ENCODE measurements around the gene UST.
"Not testable (repeated sequence)": the region's sequence is repeated elsewhere in the genome, so short reads cannot be mapped to it uniquely, and the experiment has no call there.

Gene UST

DNA sequence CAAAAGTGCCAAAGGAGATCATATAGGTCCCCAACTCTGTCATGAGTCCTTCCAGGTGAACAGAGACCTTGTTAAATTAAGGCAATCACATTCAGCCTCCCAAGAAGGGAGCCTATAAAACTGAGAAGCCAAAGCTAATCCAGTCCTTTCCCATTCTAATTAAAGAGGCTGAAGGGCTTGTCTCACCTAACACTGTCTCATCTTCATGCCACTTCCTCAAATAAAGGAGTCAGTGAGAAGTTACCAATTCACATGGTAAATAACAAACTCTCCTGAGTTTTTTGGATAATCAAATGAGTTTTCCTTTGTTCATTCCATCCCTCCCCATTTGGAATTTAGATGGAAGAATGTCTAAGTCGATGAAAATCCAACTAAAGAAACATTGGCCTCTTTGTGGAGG lies 242.8 kb downstream of the UST start:
- ATAC-seq: no peak
- Mint-ChIP-seq H3K36me3 (no peaks in the 10 kb centered on the region), H3K4me3 (no peak overlapping the region)

DNA sequence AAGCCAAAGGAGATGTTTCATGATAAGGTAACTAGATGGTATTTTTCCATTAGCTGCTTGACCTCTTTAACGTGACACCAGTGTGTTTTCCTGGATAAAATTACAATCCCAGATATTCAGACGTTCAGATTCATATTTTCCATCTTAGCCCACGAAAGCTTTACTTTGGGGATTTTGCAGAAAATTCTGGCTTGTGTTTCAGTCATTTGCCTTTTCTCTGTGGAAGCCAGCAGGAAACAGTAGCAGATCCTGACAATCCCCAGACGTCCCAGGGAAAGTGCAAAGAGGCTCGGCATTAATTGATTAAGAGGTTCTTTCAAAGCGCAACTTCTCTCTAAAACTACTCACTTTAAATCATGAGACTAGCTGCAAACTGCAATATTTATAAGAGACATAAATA lies 243.6 kb downstream of the UST start:
- no peak overlapping the region for H3K4me3 Mint-ChIP-seq
- no peak overlapping the region for H3K27ac Mint-ChIP-seq
- no peak for ATAC-seq
- no peak for DNase-seq (ENCODE audit: low spot score in 2 of 2)
- no peaks in the 10 kb centered on the region for H3K4me1 Mint-ChIP-seq
- no peaks in the 10 kb centered on the region for H3K9me3 Mint-ChIP-seq
- H3K36me3 Mint-ChIP-seq: no peaks in the 10 kb centered on the region

More for the DNA sequence above, 242.8 kb downstream of the UST start:
- Mint-ChIP-seq H3K27ac (no peak overlapping the region), H3K4me1 (no peaks in the 10 kb centered on the region), H3K9me3 (no peaks in the 10 kb centered on the region)
- DNase-seq (ENCODE audit: low spot score in 2 of 2): no peak

DNA sequence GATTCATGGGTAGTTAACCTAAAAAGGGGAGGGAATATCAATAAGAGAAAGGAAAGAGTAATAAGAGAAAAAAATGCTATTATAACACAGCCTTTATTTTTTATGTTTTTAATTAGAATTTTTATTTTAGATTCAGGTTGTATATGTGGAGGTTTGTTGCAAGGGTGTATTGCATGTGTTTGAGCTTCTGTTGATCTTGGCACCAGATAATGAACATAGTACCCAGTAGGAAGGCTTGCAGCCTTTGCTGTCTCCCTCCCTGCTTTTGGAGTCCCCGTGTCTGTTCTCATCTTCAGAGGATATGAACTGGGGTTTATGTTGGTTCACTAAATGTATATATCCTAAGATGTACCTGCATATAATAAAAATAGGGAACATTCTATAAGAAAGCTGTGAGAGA lies 250.0 kb downstream of the UST start:
- H3K36me3 Mint-ChIP-seq: no peaks in the 10 kb centered on the region
- H3K27ac Mint-ChIP-seq: no peak overlapping the region
- H3K4me3 Mint-ChIP-seq: no peak overlapping the region
- H3K4me1 Mint-ChIP-seq: peaks cover 27% of the 10 kb centered on the region
- H3K9me3 Mint-ChIP-seq: peaks cover 7% of the 10 kb centered on the region
- DNase-seq (ENCODE audit: low spot score in 2 of 2): no peak
- ATAC-seq: no peak

DNA sequence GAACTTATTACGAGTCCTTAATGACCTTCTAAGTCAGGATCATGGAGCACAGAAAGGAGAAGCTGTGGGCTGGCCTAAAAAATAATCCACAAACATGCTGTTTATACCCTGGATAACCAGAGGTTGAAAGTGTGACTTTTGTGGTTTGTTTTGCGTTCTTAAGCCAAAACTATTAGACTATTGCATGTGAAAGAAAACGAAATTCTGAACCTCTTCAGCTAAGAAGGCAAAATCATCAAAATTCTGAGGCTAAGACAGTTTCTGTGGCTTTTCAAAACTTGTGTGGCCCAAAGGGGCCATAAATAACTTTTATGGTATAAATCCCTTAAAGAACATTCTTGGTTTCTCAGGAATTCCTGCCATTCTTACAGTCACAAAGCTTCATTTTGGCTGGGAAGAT lies 251.0 kb downstream of the UST start:
- Mint-ChIP-seq H3K9me3 (peaks cover 7% of the 10 kb centered on the region), H3K36me3 (no peaks in the 10 kb centered on the region), H3K4me1 (peaks cover 27% of the 10 kb centered on the region), H3K4me3 (no peak overlapping the region), H3K27ac (no peak overlapping the region)
- ATAC-seq (no peak), DNase-seq (ENCODE audit: low spot score in 2 of 2) (no peak)

DNA sequence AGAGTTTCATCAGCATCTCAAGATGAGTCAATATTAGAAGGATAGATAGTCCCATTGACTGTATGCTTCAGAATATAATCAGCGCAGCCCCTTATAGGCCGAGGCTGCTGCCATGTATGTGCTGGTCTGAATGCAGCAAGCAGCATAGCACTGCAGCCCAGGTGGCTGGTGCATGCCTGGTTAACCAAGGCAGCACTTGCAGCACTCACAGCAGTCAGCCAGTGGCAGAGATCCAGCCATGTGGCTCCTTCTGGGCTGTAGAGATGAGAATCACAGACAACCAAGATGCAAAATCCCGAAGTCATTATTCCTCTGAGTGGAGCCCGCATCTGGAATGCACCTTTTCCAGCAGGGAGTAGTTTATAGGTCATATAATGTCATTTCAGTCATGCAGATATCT lies 251.9 kb downstream of the UST start:
- Mint-ChIP-seq H3K36me3 (no peaks in the 10 kb centered on the region), H3K9me3 (peaks cover 7% of the 10 kb centered on the region), H3K4me1 (peaks cover 27% of the 10 kb centered on the region), H3K4me3 (no peak overlapping the region), H3K27ac (no peak overlapping the region)
- ATAC-seq (no peak), DNase-seq (ENCODE audit: low spot score in 2 of 2) (no peak)

DNA sequence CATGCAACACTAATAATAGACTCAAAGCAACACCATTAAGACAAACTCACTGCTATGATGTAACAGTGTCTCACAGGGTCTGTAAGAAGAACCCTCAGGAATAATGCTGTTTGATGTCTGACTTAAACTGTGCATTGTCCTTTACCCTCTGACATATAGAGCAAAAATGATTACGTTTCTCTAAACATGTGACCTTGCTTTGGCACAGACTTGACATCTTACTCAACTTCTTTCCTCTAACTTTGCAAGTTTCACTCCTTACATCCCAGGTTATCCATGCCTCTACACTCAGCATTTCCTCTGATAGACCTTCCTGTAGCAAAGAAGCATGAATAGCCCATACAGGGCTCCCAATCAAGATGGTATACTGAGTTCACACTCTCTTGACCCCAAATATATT lies 252.7 kb downstream of the UST start:
- DNase-seq (ENCODE audit: low spot score in 2 of 2) (no peak), ATAC-seq (peak; percentile 51)
- peaks cover 27% of the 10 kb centered on the region for H3K4me1 Mint-ChIP-seq
- H3K4me3 Mint-ChIP-seq: no peak overlapping the region
- H3K27ac Mint-ChIP-seq: no peak overlapping the region
- H3K9me3 Mint-ChIP-seq: peaks cover 7% of the 10 kb centered on the region
- H3K36me3 Mint-ChIP-seq: no peaks in the 10 kb centered on the region

DNA sequence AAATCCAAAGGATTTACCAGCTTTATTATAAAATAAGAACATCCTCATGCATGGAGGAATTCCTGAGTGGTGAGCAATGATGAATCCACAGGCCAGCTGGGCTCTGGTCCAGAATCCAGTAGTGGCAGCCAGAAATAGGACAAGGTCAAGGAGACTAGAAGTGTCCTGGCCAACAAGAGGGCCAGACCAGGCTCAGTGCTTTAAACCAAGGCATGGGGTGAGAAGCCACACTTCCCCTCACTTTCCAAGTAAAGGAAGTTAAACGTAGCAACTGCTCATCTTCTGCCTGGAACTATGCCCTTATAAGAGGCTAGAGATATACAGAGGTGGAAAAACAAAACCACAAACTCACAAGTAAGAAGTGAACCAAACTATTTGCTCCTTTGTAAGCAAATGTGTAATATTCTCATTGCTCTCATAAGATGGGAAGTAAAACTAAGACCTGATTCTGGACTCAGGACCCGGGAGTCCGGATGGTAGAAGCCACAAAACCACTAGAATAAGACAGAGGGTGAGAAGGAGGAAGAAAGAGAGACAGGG lies 253.2 kb downstream of the UST start:
- Mint-ChIP-seq H3K9me3 (peaks cover 7% of the 10 kb centered on the region), H3K27ac (peak overlapping the region; percentile 38), H3K4me3 (peak overlapping the region; percentile 37), H3K4me1 (peaks cover 27% of the 10 kb centered on the region), H3K36me3 (no peaks in the 10 kb centered on the region)
- ATAC-seq (peak; percentile 81), DNase-seq (ENCODE audit: low spot score in 2 of 2) (no peak)

DNA sequence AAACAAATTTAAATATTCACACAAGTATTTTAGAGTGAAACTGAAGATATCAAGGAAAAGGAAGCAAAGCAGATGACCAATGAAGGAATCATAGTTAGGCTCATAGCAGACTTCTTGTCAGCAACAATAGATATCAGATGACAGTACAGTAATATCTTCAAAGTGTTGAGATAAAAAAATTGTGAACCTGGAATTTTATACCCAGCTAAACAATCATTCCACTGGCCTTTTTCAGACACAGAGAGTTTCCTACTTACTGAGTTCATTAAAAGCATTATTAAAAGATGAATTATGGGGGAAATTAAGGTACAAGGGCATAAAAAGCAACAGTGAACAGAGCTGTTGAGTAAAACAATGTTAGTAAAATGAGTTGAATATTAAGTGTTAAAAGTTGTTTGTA lies 254.6 kb downstream of the UST start:
- Mint-ChIP-seq H3K9me3 (peaks cover 9% of the 10 kb centered on the region), H3K27ac (no peak overlapping the region), H3K4me1 (peaks cover 27% of the 10 kb centered on the region), H3K36me3 (no peaks in the 10 kb centered on the region), H3K4me3 (no peak overlapping the region)
- ATAC-seq (no peak), DNase-seq (ENCODE audit: low spot score in 2 of 2) (no peak)

DNA sequence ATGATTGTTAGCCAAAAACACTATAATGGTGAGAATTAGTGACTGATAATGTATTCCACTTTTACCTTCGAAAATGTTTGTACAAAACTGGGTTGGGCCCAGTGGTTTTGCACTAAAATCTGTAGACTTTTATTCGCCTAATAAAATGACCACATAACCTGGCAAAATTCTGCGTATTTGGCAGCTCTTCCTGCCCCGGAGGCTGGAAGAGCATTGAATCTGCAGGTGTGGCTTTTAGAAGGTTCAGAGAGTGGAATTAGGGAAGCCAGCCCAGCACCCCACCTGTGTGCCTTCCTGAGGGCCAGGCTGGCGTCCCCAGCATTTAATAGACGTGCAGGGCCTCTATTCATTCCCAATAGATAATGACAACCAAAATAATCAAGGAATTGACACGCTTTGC lies 256.7 kb downstream of the UST start:
- DNase-seq (ENCODE audit: low spot score in 2 of 2) (no peak), ATAC-seq (no peak)
- H3K4me3 Mint-ChIP-seq: no peak overlapping the region
- H3K36me3 Mint-ChIP-seq: no peaks in the 10 kb centered on the region
- H3K27ac Mint-ChIP-seq: no peak overlapping the region
- H3K4me1 Mint-ChIP-seq: peaks cover 18% of the 10 kb centered on the region
- peaks cover 9% of the 10 kb centered on the region for H3K9me3 Mint-ChIP-seq

DNA sequence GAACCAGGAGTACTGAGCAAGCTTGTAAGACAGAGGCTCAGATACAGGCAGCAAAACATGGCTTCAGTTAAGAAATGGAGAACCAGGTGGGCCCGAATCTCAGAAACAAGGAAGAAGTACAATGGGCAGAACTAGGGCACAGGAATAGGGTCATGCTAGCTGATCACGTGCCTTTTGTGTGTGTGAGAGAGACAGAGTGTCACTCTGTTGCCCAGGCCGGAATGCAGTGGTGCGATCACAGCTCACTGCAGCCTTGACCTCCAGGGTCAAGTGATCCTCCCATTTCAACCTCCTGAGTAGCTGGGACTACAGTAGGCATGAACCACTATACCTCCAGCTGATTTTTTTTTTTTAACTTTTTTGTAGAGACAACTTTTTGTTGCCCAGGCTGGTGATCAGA lies 257.8 kb downstream of the UST start:
- H3K4me3 Mint-ChIP-seq: no peak overlapping the region
- DNase-seq (ENCODE audit: low spot score in 2 of 2) (no peak), ATAC-seq (no peak)
- H3K9me3 Mint-ChIP-seq: peaks cover 9% of the 10 kb centered on the region
- H3K36me3 Mint-ChIP-seq: no peaks in the 10 kb centered on the region
- no peak overlapping the region for H3K27ac Mint-ChIP-seq
- H3K4me1 Mint-ChIP-seq: peaks cover 11% of the 10 kb centered on the region

DNA sequence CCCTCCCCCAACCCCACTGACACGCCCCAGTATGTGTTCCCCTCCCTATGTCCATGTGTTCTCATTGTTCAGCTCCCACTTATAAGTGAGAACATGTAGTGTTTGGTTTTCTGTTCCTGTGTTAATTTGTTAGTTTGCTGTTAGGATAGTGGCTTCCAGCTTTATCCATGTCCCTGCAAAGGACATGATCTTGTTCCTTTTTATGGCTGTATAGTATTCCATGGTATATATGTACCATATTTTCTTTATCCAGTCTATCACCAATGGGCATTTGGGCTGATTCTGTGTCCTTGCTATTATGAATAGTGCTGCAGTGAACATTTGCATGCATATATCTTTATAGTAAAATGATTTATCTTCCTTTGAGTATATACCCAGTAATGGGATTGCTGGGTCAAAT lies 259.4 kb downstream of the UST start:
- not testable (repeated sequence) for DNase-seq (ENCODE audit: low spot score in 2 of 2); H3K27ac Mint-ChIP-seq; H3K4me1 Mint-ChIP-seq; ATAC-seq; H3K36me3 Mint-ChIP-seq; H3K4me3 Mint-ChIP-seq; H3K9me3 Mint-ChIP-seq

DNA sequence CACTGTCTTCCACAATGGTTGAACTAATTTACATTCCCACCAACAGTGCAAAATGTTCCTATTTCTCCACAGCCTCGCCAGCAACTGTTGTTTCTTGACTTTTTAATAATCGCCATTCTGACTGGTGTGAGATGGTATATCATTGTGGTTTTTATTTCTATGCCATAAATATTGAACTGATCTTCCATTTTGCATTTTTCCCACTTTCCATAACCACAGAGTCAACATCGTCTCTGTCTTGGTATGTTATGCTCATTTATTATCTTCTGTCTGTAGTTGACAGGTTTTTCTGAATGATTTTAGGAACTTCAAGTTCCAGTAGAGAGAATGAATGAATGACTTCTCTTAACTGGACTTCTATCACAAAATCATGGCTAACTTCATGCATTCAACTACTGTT lies 259.8 kb downstream of the UST start:
- Mint-ChIP-seq H3K36me3 (no peaks in the 10 kb centered on the region), H3K4me1 (no peaks in the 10 kb centered on the region), H3K27ac (no peak overlapping the region), H3K4me3 (no peak overlapping the region), H3K9me3 (peaks cover 2% of the 10 kb centered on the region)
- DNase-seq (ENCODE audit: low spot score in 2 of 2) (no peak), ATAC-seq (no peak)

DNA sequence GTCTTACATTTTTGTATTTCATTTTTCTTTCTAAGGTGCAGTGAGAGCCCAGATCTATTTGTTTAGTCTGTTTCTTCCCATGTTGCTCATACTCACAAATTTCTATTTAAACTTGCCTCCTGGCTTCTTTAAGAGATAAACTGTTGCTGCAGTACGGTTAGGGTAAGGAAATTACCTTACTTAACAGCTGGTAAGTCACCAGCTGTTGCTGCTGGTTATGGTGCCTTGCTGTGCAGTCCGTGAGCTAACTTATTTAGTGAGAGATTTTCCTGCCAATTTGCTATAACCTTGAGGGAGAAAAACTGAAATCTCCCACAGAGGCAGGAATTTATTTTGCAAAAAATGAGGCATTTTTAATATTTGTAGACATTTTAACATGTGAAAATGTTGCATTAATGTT lies 261.0 kb downstream of the UST start:
- peaks cover 2% of the 10 kb centered on the region for H3K9me3 Mint-ChIP-seq
- H3K36me3 Mint-ChIP-seq: no peaks in the 10 kb centered on the region
- H3K4me1 Mint-ChIP-seq: no peaks in the 10 kb centered on the region
- no peak for ATAC-seq
- H3K27ac Mint-ChIP-seq: no peak overlapping the region
- H3K4me3 Mint-ChIP-seq: no peak overlapping the region
- DNase-seq (ENCODE audit: low spot score in 2 of 2): no peak

DNA sequence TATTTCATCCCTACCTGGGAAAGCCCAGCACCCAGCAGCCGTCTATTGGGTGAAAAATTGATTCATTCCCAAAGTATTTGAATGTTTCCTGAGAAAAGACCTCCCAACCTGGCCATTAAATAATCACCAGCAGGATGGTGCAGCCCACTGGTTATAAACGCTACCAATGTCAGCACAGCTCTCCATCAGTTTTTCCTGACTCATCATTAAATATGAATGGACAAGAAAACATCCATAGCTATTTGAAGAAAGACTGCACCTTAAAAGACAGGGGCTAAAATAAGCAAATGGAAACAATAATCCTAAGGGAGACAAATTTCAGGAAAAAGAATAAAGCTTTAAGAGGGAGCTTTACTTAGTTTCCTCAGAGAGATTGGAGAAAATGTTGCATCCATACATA lies 261.9 kb downstream of the UST start:
- Mint-ChIP-seq H3K27ac (no peak overlapping the region), H3K9me3 (peaks cover 2% of the 10 kb centered on the region), H3K36me3 (no peaks in the 10 kb centered on the region), H3K4me3 (no peak overlapping the region), H3K4me1 (no peaks in the 10 kb centered on the region)
- no peak for DNase-seq (ENCODE audit: low spot score in 2 of 2)
- ATAC-seq: no peak

DNA sequence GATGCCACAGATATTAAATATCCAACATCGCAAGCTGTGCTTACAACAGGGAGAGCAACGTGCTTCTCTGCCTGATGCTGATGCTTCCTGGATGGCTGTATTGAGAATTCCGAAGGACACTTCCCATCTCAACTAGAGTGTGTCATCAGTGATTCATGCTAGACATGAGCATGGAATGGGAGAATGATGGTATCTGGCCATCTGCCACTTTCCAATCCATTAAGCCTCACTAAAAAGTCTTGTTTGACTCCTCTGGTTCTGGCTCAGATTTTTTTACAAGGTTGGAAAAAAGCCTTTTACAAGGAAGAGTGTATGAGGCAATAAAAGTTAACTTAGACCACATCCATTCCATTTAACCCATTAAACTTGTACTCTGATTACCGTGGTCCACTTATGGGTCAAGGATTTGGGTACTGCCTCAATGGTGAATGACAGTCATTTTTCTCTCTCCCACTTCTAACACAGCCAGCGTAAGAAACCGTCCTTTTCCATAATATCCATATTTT lies 265.3 kb downstream of the UST start:
- H3K36me3 Mint-ChIP-seq: no peaks in the 10 kb centered on the region
- DNase-seq (ENCODE audit: low spot score in 2 of 2) (no peak), ATAC-seq (no peak)
- H3K4me1 Mint-ChIP-seq: peaks cover 6% of the 10 kb centered on the region
- no peaks in the 10 kb centered on the region for H3K9me3 Mint-ChIP-seq
- no peak overlapping the region for H3K27ac Mint-ChIP-seq
- H3K4me3 Mint-ChIP-seq: no peak overlapping the region

DNA sequence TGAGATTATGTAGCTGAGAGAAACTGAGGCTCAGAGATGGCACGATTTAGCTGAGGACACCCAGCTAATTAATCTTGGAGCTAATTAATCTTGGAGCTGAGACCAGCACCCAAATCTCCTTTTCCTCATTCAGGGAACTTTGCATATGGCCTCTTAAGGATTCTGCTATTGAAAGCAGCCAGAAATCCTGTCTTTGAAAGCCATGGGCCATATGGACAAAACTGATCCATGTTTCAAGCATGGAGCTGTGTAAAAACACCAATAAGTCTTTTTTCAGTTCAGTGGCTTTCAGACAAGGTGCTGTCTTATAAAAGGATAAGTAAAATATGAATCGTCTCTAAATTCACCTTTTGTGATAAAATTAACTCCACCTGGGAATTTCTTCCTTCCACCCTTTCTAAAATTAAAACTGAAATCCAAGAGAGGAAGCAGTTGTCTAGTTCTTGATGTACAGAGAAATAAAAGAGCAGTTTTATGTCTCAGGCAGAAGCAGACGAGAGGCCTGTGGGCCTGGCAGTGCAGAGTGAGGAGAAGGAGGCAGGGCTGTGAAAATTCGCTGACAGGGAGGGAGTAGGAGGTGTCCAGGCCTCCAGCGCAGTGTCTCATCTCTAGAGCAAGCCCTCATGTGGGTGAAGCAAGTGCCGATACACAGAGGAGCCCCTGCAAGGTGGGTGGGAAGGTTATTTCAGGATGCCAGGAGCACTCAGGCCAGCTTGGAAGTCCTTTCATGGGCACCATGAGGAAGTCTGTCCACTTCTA lies 266.9 kb downstream of the UST start:
- peaks cover 6% of the 10 kb centered on the region for H3K4me1 Mint-ChIP-seq
- H3K27ac Mint-ChIP-seq: no peak overlapping the region
- H3K9me3 Mint-ChIP-seq: no peaks in the 10 kb centered on the region
- H3K36me3 Mint-ChIP-seq: no peaks in the 10 kb centered on the region
- DNase-seq (ENCODE audit: low spot score in 2 of 2): no peak
- no peak overlapping the region for H3K4me3 Mint-ChIP-seq
- ATAC-seq: peak; percentile 63
